ENCODE measurements around the gene CCDC187.
A peak's percentile ranks its signal among the peaks of the same experiment; 100 is the strongest.

Gene CCDC187

GRCh38 chr9:136210276-136210675, 93.6 kb downstream of the CCDC187 start:
- Mint-ChIP-seq H3K27ac (no peak overlapping the region), H3K4me1 (ENCODE audit: low read depth in 2 of 2) (peaks cover 2 to 5% of the 10 kb centered on the region in 2 donors), H3K27me3 (peaks cover 0 to 9% of the 10 kb centered on the region in 2 donors), H3K4me3 (no peak overlapping the region), H3K36me3 (ENCODE audit: insufficient read depth) (peaks cover 18% of the 10 kb centered on the region), H3K9me3 (no peaks in the 10 kb centered on the region)
- no peak for ATAC-seq (replicated peaks)
- DNase-seq: no peak

- Mint-ChIP-seq H3K9me3 (no peaks in the 10 kb centered on the region), H3K36me3 (ENCODE audit: insufficient read depth) (peaks cover 16% of the 10 kb centered on the region), H3K27me3 (peaks cover 0 to 11% of the 10 kb centered on the region in 2 donors), H3K4me3 (no peak overlapping the region), H3K27ac (no peak overlapping the region), H3K4me1 (ENCODE audit: low read depth in 2 of 2) (peaks cover 2 to 5% of the 10 kb centered on the region in 2 donors)
- ATAC-seq (replicated peaks) (no peak), DNase-seq (no peak)
Measured at GRCh38 chr9:136209786-136210185, 94.1 kb downstream of the CCDC187 start.

GRCh38 chr9:136209232-136209631, 94.7 kb downstream of the CCDC187 start:
- no peak for ATAC-seq (replicated peaks)
- no peak overlapping the region for H3K27ac Mint-ChIP-seq
- peaks cover 2 to 5% of the 10 kb centered on the region in 2 donors for H3K4me1 Mint-ChIP-seq (ENCODE audit: low read depth in 2 of 2)

GRCh38 chr9:136208675-136209074, 95.2 kb downstream of the CCDC187 start:
- H3K4me3 Mint-ChIP-seq: no peak overlapping the region
- no peak for DNase-seq
- H3K27ac Mint-ChIP-seq: no peak overlapping the region
- peaks cover 15% of the 10 kb centered on the region for H3K36me3 Mint-ChIP-seq (ENCODE audit: insufficient read depth)
- no peaks in the 10 kb centered on the region for H3K9me3 Mint-ChIP-seq
- H3K27me3 Mint-ChIP-seq: peaks cover 0 to 20% of the 10 kb centered on the region in 2 donors
- no peak for ATAC-seq (replicated peaks)
- peaks cover 2 to 5% of the 10 kb centered on the region in 2 donors for H3K4me1 Mint-ChIP-seq (ENCODE audit: low read depth in 2 of 2)

More at GRCh38 chr9:136209232-136209631, 94.7 kb downstream of the CCDC187 start:
- DNase-seq: no peak
- Mint-ChIP-seq H3K4me3 (no peak overlapping the region), H3K27me3 (peaks cover 0 to 14% of the 10 kb centered on the region in 2 donors), H3K36me3 (ENCODE audit: insufficient read depth) (peaks cover 16% of the 10 kb centered on the region), H3K9me3 (no peaks in the 10 kb centered on the region)

- Mint-ChIP-seq H3K4me3 (no peak overlapping the region), H3K9me3 (no peaks in the 10 kb centered on the region), H3K27me3 (peaks cover 0 to 25% of the 10 kb centered on the region in 2 donors), H3K36me3 (ENCODE audit: insufficient read depth) (peaks cover 7% of the 10 kb centered on the region), H3K27ac (no peak overlapping the region), H3K4me1 (ENCODE audit: low read depth in 2 of 2) (peaks cover 3 to 5% of the 10 kb centered on the region in 2 donors)
- DNase-seq (no peak), ATAC-seq (replicated peaks) (no peak)
Measured at GRCh38 chr9:136207616-136208015, 96.3 kb downstream of the CCDC187 start.

- DNase-seq (no peak), ATAC-seq (replicated peaks) (no peak)
- Mint-ChIP-seq H3K27ac (no peak overlapping the region), H3K36me3 (ENCODE audit: insufficient read depth) (peaks cover 4% of the 10 kb centered on the region), H3K9me3 (no peaks in the 10 kb centered on the region), H3K27me3 (peaks cover 0 to 25% of the 10 kb centered on the region in 2 donors), H3K4me1 (ENCODE audit: low read depth in 2 of 2) (peaks cover 3 to 5% of the 10 kb centered on the region in 2 donors), H3K4me3 (no peak overlapping the region)
Measured at GRCh38 chr9:136206602-136207275, 97.2 kb downstream of the CCDC187 start.

- Mint-ChIP-seq H3K27me3 (peaks cover 7 to 33% of the 10 kb centered on the region in 2 donors), H3K9me3 (no peaks in the 10 kb centered on the region), H3K36me3 (ENCODE audit: insufficient read depth) (peaks cover 4% of the 10 kb centered on the region), H3K27ac (no peak overlapping the region), H3K4me3 (no peak overlapping the region), H3K4me1 (ENCODE audit: low read depth in 2 of 2) (peaks cover 3 to 5% of the 10 kb centered on the region in 2 donors)
- DNase-seq (no peak), ATAC-seq (replicated peaks) (no peak)
Measured at GRCh38 chr9:136205707-136205992, 98.2 kb downstream of the CCDC187 start.

GRCh38 chr9:136204838-136205706, 98.8 kb downstream of the CCDC187 start, which contains the start of gene LHX3:
Gene LHX3 (minus strand): TSS chr9:136205128. CDS start chr9:136205012, 116 bp downstream.
- DNase-seq (no peak), ATAC-seq (replicated peaks) (peak; percentile 39)
- H3K27me3 Mint-ChIP-seq: peaks cover 11 to 38% of the 10 kb centered on the region in 2 donors
- H3K27ac Mint-ChIP-seq: no peak within 1 kb of the TSS
- H3K4me1 Mint-ChIP-seq (ENCODE audit: low read depth in 2 of 2): peaks cover 3 to 5% of the 10 kb centered on the region in 2 donors
- peaks cover 4% of the 10 kb centered on the region for H3K36me3 Mint-ChIP-seq (ENCODE audit: insufficient read depth)
- no peaks in the 10 kb centered on the region for H3K9me3 Mint-ChIP-seq
- no peak within 1 kb of the TSS for H3K4me3 Mint-ChIP-seq

- Mint-ChIP-seq H3K4me1 (ENCODE audit: low read depth in 2 of 2) (peaks cover 3 to 5% of the 10 kb centered on the region in 2 donors), H3K9me3 (no peaks in the 10 kb centered on the region), H3K36me3 (ENCODE audit: insufficient read depth) (peaks cover 4% of the 10 kb centered on the region), H3K4me3 (no peak overlapping the region), H3K27me3 (peaks cover 11 to 41% of the 10 kb centered on the region in 2 donors), H3K27ac (no peak overlapping the region)
- DNase-seq (no peak), ATAC-seq (replicated peaks) (no peak)
Measured at GRCh38 chr9:136204145-136204805, 99.6 kb downstream of the CCDC187 start.

- DNase-seq: no peak
- Mint-ChIP-seq H3K27ac (no peak overlapping the region), H3K9me3 (no peaks in the 10 kb centered on the region), H3K27me3 (peaks cover 11 to 41% of the 10 kb centered on the region in 2 donors), H3K4me1 (ENCODE audit: low read depth in 2 of 2) (peaks cover 3 to 5% of the 10 kb centered on the region in 2 donors), H3K36me3 (ENCODE audit: insufficient read depth) (peaks cover 3% of the 10 kb centered on the region), H3K4me3 (no peak overlapping the region)
- no peak for ATAC-seq (replicated peaks)
Measured at GRCh38 chr9:136203408-136204144, 100.3 kb downstream of the CCDC187 start.

GRCh38 chr9:136202454-136203407, 101.2 kb downstream of the CCDC187 start:
- peaks cover 11 to 50% of the 10 kb centered on the region in 2 donors for H3K27me3 Mint-ChIP-seq
- ATAC-seq (replicated peaks): no peak

More at GRCh38 chr9:136202454-136203407, 101.2 kb downstream of the CCDC187 start:
- Mint-ChIP-seq H3K4me1 (ENCODE audit: low read depth in 2 of 2) (peaks cover 3 to 5% of the 10 kb centered on the region in 2 donors), H3K36me3 (ENCODE audit: insufficient read depth) (no peaks in the 10 kb centered on the region), H3K4me3 (no peak overlapping the region), H3K27ac (no peak overlapping the region), H3K9me3 (no peaks in the 10 kb centered on the region)
- no peak for DNase-seq

Data from effector memory CD8-positive, alpha-beta T cell (primary cell).